HG02973 (cell line): Measurements from ENCODE around the gene GTPBP10.

Experiments used
- ATAC-seq: cut with Tn5 transposase; IDR thresholded peaks from one replicate; pipeline ENCODE4 v1.9.1; 2021; ENCODE audit warnings: moderate library complexity; ENCODE audit not compliant: unreplicated experiment

The GTPBP10 gene

DNA sequence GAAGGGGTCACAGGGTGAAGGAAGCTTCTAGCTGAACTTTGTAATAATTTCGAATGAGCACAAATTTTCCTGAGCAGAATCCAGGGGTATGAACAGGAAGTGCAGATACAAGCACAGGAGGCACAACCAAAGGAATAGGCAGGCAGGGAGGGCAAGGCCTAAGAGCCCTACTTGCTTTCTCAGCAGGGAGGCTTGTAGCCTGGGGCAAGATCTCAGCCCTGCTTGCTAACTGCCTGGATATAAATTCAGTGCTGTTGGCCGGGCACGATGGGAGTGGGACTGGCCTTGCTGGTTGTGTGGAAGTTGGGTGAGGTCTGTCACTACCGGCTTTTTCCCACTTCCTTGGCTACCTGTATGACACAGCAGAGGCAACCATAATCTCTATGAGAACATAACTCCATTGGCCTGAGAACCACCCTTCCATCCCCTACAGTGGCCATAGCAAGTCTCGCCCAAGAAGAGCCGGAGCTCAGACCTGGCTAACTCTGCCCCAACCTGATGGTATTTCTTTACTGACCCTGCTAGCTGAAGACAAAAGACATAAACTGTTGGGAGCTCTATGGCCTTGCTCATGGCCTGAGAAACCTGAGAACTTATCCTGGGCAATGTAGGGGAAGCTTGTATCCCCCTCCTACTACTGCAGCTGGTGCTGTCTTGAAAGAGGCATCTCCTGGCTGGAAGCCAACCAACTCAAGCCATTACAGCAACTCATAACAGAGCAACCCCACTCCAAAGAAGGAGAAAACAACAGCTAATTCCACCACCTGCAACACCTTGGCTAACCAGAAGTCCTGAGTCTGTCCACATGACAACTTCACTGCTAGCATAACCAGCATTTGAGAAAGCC is 84.3 kb downstream of the GTPBP10 start:
- ATAC-seq = no peak

DNA sequence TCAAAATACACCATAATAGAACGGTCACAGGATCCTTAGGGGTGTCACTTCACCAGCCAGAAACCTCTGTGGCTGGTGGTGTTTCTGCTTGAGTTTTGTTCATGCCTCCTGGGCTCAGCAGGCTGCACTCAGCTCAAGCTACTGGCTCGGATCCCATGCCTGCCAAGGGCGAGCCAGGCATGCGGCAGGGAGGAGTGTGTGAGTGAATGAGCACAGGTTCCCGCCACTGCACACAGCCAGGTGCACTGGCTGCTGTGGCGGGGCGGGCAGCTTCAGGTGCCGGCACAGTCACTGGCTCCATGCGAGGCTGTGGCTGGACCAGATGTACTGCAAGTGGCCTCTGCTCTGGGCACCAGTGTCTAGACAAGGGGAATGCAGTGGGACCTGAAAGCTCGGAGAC is 86.2 kb downstream of the GTPBP10 start:
- ATAC-seq = no peak

DNA sequence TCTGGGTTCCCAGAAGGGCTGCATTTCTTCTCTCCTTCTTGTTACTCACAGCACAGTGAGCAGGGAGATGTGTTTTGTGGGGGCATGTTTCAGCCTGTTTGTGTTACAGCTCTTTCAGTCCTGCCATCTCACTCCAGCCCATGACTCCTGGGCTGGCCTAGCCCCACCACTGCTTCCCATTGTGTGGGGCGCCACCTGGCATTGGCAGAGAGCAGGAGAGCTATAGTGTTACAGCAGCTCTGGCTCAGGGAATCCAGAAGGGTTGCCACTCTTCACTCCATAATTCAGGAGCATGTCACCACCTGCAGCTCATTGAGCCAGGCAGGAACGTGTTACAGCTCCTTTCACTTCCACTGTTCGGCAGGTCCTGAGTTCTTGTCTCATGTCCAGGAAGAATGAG is 86.7 kb downstream of the GTPBP10 start:
- ATAC-seq = no peak
